Right lobe of liver (tissue), 6 donors: ENCODE measurements around the gene MACF1. TPM values are rescaled to one million over a fixed set of nuclear protein-coding genes. Genes with fewer than 3 reads are reported as not detected.
"Not testable (repeated sequence)": the region's sequence is repeated elsewhere in the genome, so short reads cannot be mapped to it uniquely, and the experiment has no call there.

ENCODE experiments used
- ATAC-seq, 4 donors: fragments of 200-7000 bp; cut with Tn5 transposase; one replicate each; pipeline ENCODE4 v1.9.1; 2020; ENCODE audit warnings: mild to moderate bottlenecking in 4 of 4, moderate library complexity in 4 of 4
- DNase-seq, 3 donors: peaks; one replicate each; pipeline ENCODE4 v3.0.0-alpha.2; 2020
- H3K27ac ChIP-seq, 3 donors: fragments of 200-600 bp; one replicate each; pipeline ENCODE4 v1.8.0; 2022
- H3K27me3 ChIP-seq, 2 donors: fragments of 200-600 bp; one replicate each; pipeline ENCODE4 v1.8.0; 2022
- H3K36me3 ChIP-seq, 4 donors: fragments of 200-600 bp; sonication (generic) in 1 of 4; one replicate each; pipeline versions ENCODE4 v1.5.1 to v1.8.0; 2017 to 2022; ENCODE audit warnings: control low read depth in 1 of 4
- H3K4me1 ChIP-seq, 4 donors: fragments of 200-600 bp; sonication (generic) in 1 of 4; one replicate each; pipeline versions ENCODE4 v1.5.1 to v1.8.0; 2017 to 2022; ENCODE audit warnings: control low read depth in 1 of 4
- H3K4me3 ChIP-seq, 3 donors: fragments of 200-600 bp; one replicate each; pipeline ENCODE4 v1.8.0; 2022
- H3K9me3 ChIP-seq, 4 donors: fragments of 200-600 bp; sonication (generic) in 1 of 4; one replicate each; pipeline versions ENCODE4 v1.5.1 to v1.8.0; 2017 to 2022; ENCODE audit warnings: control low read depth in 1 of 4
- CTCF ChIP-seq, 4 donors: fragments of 200-600 bp in 3 of 4; fragments of 450-650 bp in 1 of 4; IDR thresholded peaks; one replicate each; pipeline versions ENCODE4 v1.5.1 to v1.8.0; 2016 to 2022; ENCODE audit warnings: antibody characterized with exemption in 4 of 4, mild to moderate bottlenecking in 2 of 4
- POLR2A ChIP-seq: fragments of 450-650 bp; IDR thresholded peaks from one replicate; pipeline ENCODE4 v1.6.1; 2017; ENCODE audit warnings: antibody characterized with exemption, mild to moderate bottlenecking
- WGBS: methylation state at CpG from one replicate; pipeline ENCODE4 v1.1.6; 2018; ENCODE audit warnings: low coverage, low lambda C conversion rate; ENCODE audit not compliant: insufficient coverage; ENCODE audit errors: missing lambda C conversion rate; 5-methylcytosine and 5-hydroxymethylcytosine counted together
- intact Hi-C, 2 donors: fragments of 100-400 bp; cut with DNase I; formaldehyde crosslinking; loops; one replicate each; pipeline versions ENCODE4 v1.11.2 to v1.14.1; 2022
- total RNA-seq, 6 experiments: library from RNA; depleted of rRNA in 2 of 6; stranded (reverse); fragments of >200 nt in 2 of 6; fragmentation: NEBNext Ultra II Directional in 3 of 6; extraction: Animal tissue kit (Norgen Biotek cat#: 25700) in 3 of 6; gene quantifications; one replicate each; pipeline versions ENCODE4 v1.1.0 to v1.2.4, GENCODE V29; 2016 to 2023
- donor health status: DM: no; HTN: yes; CAD: no.
- donor health status: DM: no; HTN: no; CAD: no.
- donor health status: DM: no; HTN: no; CAD: no.
- donor health status: DM: no; HTN: yes; CAD: no.
- donor health status: DM: no; HTN: yes; CAD: no.

The MACF1 gene
- total RNA-seq, 6 experiments from 2014 or later: 78.4 to 141 (median 100) TPM

DNA sequence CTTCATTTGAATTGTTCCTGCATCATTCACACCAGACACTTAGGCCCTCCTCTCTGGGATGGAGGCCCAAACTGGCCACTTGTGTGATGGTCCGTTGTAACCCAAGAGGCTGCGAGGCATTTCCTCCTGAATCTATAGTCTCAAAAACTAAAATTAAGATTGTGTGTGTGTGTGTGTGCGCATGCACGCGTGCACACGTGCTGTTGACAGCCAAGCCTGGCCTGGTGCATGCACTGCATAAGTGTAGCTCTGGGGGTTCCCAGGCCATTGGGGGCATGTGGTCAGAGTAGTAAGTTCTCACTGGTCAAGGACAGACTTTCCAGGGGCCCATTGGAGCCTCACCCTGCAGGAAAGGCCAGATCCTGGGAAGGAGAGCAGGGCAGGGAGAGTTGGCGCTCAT lies 313.4 kb downstream of the MACF1 start:
- ATAC-seq, H3K36me3 ChIP-seq, H3K27ac ChIP-seq, H3K4me3 ChIP-seq, intact Hi-C loops, H3K9me3 ChIP-seq, DNase-seq, H3K4me1 ChIP-seq, H3K27me3 ChIP-seq: not testable (repeated sequence)
- WGBS: 70% methylated on average over 2 of the region's 7 CpGs

DNA sequence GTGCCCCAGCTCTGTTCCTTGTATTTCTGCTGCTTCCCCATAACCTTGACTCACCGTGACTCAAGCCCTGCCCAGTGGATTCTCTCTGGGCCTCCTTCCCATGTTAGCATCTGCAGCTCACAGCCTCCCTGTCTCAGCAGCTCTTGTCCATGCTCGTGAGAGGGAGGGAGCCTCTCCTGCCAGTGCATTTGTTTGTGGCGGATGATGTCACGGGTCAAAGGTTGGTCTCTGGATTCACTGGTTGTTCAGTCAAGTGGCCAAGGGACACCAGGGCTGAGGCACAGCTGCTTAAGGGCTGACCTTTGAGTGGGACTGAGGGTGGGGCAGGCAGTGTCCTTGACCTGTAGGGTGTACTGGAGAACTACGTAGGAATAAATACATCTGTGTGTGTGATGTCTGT lies 314.9 kb downstream of the MACF1 start:
- H3K9me3 ChIP-seq, H3K4me1 ChIP-seq, intact Hi-C loops, H3K4me3 ChIP-seq, H3K36me3 ChIP-seq, H3K27me3 ChIP-seq, H3K27ac ChIP-seq: not testable (repeated sequence)
- 25% methylated on average over 1 of the region's 5 CpGs for WGBS
- ATAC-seq (peak; percentile 89 to 92 (median 92)), DNase-seq (peak in 1 of 3 donors; percentile 61)

DNA sequence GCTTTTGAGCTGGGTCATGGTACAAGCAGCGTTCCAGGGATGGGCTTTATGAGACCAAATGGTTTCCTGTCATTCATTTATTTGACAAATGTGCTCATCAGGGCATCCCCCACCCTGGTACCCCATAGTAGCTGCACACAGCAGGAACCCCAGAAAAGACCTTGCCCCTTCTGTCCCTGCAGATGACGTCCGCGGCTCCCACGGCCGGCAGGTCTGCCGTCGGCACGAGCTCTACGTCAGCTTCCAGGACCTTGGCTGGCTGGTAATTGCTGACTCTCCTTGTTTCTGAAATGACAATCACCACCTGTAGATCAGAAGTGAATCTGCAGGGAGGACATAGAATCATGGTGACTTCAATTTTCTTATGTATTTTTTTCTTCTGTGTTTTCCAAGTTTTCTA lies 317.7 kb downstream of the MACF1 start:
- H3K4me3 ChIP-seq, H3K4me1 ChIP-seq, H3K9me3 ChIP-seq, ATAC-seq, H3K27ac ChIP-seq, H3K36me3 ChIP-seq, intact Hi-C loops, H3K27me3 ChIP-seq: not testable (repeated sequence)
- peak in 1 of 3 donors; percentile 22 for DNase-seq
- 100% methylated on average over 1 of the region's 10 CpGs for WGBS

DNA sequence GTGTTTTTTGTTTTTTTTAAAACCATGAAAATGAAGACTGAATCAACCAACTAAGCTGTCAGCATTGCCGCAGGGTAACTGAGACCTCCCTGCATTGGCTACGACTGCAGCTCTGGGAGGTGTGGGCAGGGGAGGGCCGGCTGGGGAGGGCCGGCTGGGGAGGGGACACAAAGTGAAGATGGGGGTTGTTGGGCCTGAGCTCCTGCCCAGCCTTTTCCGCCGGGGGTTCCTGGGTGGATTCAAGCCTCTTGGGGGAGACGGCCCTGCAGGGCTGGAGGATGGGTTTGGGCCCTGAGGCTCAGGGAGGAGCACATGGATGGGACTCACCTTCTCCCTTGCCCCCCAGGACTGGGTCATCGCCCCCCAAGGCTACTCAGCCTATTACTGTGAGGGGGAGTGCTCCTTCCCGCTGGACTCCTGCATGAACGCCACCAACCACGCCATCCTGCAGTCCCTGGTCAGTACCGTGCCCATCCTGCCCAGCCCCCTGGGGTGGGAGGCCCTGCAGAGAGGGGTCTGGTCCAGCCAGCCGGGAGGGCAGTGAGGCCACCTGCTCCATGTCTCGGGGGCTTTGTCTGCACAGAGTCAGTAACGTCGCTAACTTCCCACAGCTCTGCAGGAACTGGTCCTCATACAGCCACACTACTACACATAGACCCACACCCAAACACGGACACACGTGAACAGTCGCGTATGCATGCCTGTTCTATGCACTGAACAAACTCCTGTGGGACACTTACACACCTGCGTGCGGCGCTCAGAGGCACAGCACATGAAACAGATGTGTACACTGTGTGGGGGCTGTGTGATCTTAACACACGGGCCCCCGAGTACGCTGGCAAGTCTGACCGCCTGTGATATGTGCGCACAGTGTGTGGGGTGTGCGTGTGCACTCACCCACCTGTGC lies 318.4 kb downstream of the MACF1 start:
- Histone ChIP-seq H3K27ac (no peak overlapping the region), H3K36me3 (peaks cover 0 to 14% (median 5%) of the 10 kb centered on the region in 4 donors), H3K9me3 (no peaks in the 10 kb centered on the region), H3K4me3 (no peak overlapping the region), H3K27me3 (no peaks in the 10 kb centered on the region), H3K4me1 (no peaks in the 10 kb centered on the region)
- DNase-seq (no peak), ATAC-seq (no peak)
- TF ChIP-seq CTCF (IDR thresholded peaks at IDR 0.05): no peak
- TF ChIP-seq POLR2A: no peak
- intact Hi-C loops: no loop called here
- WGBS: 85% methylated on average over 15 of the region's 29 CpGs

DNA sequence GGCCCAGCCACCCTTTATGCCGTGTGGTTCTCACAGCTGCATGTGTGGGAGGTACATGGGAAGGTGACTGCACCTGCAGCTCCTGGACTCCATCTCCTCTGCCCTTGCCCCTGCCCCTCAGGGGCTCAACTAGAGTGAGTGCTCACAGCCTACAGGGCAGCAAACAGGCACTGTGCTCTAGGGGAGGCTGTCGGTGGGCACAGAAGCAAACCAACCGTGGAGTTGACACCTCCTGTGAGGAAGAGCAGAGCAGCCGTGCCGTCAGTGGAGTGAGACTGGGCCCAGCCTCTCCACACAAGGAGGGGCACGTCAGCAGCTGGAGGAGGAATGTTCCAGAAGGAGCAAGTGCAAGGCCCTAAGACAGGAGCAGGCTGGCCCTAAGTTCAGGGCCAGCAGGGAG lies 319.7 kb downstream of the MACF1 start:
- peaks cover 0 to 24% (median 11%) of the 10 kb centered on the region in 4 donors for H3K36me3 ChIP-seq

More for the DNA sequence above, 319.7 kb downstream of the MACF1 start:
- ATAC-seq: no peak
- no CpG with 5 or more reads among the region's 6 CpGs for WGBS
- TF ChIP-seq POLR2A: no peak
- no peak for TF ChIP-seq CTCF (IDR thresholded peaks at IDR 0.05)
- Histone ChIP-seq H3K4me1 (no peaks in the 10 kb centered on the region), H3K27ac (no peak overlapping the region), H3K27me3 (no peaks in the 10 kb centered on the region), H3K9me3 (no peaks in the 10 kb centered on the region), H3K4me3 (no peak overlapping the region)
- intact Hi-C loops: no loop called here
- DNase-seq: no peak
